IMR-90 (cell line): ENCODE data around the gene PCNP. TPM values are rescaled to one million over a fixed set of nuclear protein-coding genes. Genes with fewer than 3 reads are reported as not detected.

Source experiments
- ATAC-seq: fragments of 200-7000 bp; cut with Tn5 transposase; 2 replicates; pipeline ENCODE4 v1.9.1; 2020; ENCODE audit warnings: low read depth, mild to moderate bottlenecking, moderate library complexity
- BruUV-seq: library from RNA; stranded (reverse); fragments of 400-500 nt; replicated peaks from 2 replicates; lab custom pipeline; 2021; lab: Mats Ljungman, UMichigan
- CTCF ChIA-PET: fragments of 300-600 bp; formaldehyde crosslinking; extraction: SDS; loops from one replicate; lab custom pipeline; 2021; ENCODE audit warnings: antibody characterized with exemption; lab: Yijun Ruan, JAX
- POLR2A ChIA-PET: fragments of 300-600 bp; sonication (Branson Sonifier 250); formaldehyde crosslinking; loops from one replicate; lab custom pipeline; 2022; ENCODE audit warnings: antibody characterized with exemption; ENCODE audit not compliant: unreplicated experiment; lab: Charles Lee
- DNase-seq: peaks from one replicate; pipeline ENCODE4 v3.0.0; 2013
- H2AFZ ChIP-seq: replicated peaks from 2 replicates; pipeline ENCODE3; 2013; ENCODE audit warnings: low read length, mild to moderate bottlenecking; ENCODE audit not compliant: poor library complexity
- H2AK5ac ChIP-seq: 2 replicates; pipeline ENCODE4 v1.6.1; 2013; ENCODE audit warnings: low read depth, low read length, inconsistent platforms
- H2AK9ac ChIP-seq: replicated peaks from 2 replicates; pipeline ENCODE3; 2013; ENCODE audit warnings: mild to moderate bottlenecking, low read depth, low read length, moderate library complexity; ENCODE audit not compliant: poor library complexity
- H2BK120ac ChIP-seq: 2 replicates; pipeline ENCODE4 v1.6.1; 2013; ENCODE audit warnings: low read depth, low read length, inconsistent platforms
- H2BK15ac ChIP-seq: 3 replicates; pipeline ENCODE4 v1.6.1; 2013; ENCODE audit warnings: low read depth, low read length, inconsistent platforms
- H2BK20ac ChIP-seq: 2 replicates; pipeline ENCODE4 v1.6.1; 2013; ENCODE audit warnings: low read depth, mild to moderate bottlenecking, inconsistent platforms, low read length, moderate library complexity
- H2BK5ac ChIP-seq: 2 replicates; pipeline ENCODE4 v1.6.1; 2013; ENCODE audit warnings: mild to moderate bottlenecking, low read depth, low read length, inconsistent platforms; ENCODE audit not compliant: poor library complexity, severe bottlenecking
- H3K14ac ChIP-seq: replicated peaks from 2 replicates; pipeline ENCODE4 v1.6.1; 2013; ENCODE audit warnings: low read depth, low read length, inconsistent platforms
- H3K18ac ChIP-seq: 2 replicates; pipeline ENCODE4 v1.6.1; 2013; ENCODE audit warnings: low read depth, low read length, control low read depth
- H3K23ac ChIP-seq: 2 replicates; pipeline ENCODE4 v1.6.1; 2013; ENCODE audit warnings: low read depth, low read length, inconsistent platforms
- H3K27ac ChIP-seq: 2 replicates; pipeline ENCODE4 v1.5.1; 2013; ENCODE audit warnings: mild to moderate bottlenecking, control low read depth, low read length; ENCODE audit not compliant: insufficient read depth
- H3K27me3 ChIP-seq: 2 replicates; pipeline ENCODE4 v1.6.1; 2013; ENCODE audit warnings: low read length; ENCODE audit not compliant: control insufficient read depth, insufficient read depth
- H3K36me3 ChIP-seq: 2 replicates; pipeline ENCODE4 v1.6.1; 2013; ENCODE audit warnings: low read length, mixed read lengths; ENCODE audit not compliant: control insufficient read depth, insufficient read depth
- H3K4ac ChIP-seq: 2 replicates; pipeline ENCODE4 v1.6.1; 2013; ENCODE audit warnings: low read depth, low read length, inconsistent platforms
- H3K4me1 ChIP-seq: 2 replicates; pipeline ENCODE4 v1.6.1; 2013; ENCODE audit warnings: low read length, mixed read lengths; ENCODE audit not compliant: control insufficient read depth, insufficient read depth
- H3K4me2 ChIP-seq: 2 replicates; pipeline ENCODE4 v1.6.1; 2013; ENCODE audit warnings: low read depth, mild to moderate bottlenecking, control low read depth, low read length, moderate library complexity
- H3K4me3 ChIP-seq: 2 replicates; pipeline ENCODE4 v1.5.1; 2013; ENCODE audit warnings: low read depth, mild to moderate bottlenecking, control low read depth, low read length, moderate library complexity; ENCODE audit not compliant: insufficient read depth
- H3K56ac ChIP-seq: 2 replicates; pipeline ENCODE4 v1.6.1; 2013; ENCODE audit warnings: low read length, inconsistent platforms; ENCODE audit not compliant: insufficient read depth; ENCODE audit errors: extremely low read depth
- H3K79me1 ChIP-seq, 2 experiments: 2 replicates each; pipeline ENCODE4 v1.6.1; 2013; ENCODE audit warnings: low read length in 2 of 2, inconsistent platforms in 1 of 2, low read depth in 1 of 2
- H3K9ac ChIP-seq: 2 replicates; pipeline ENCODE4 v1.6.1; 2013; ENCODE audit warnings: low read depth, low read length, control low read depth
- H3K9me1 ChIP-seq: 2 replicates; pipeline ENCODE4 v1.6.1; 2013; ENCODE audit warnings: low read length, inconsistent platforms; ENCODE audit not compliant: insufficient read depth
- H3K9me3 ChIP-seq: 2 replicates; pipeline ENCODE4 v1.6.1; 2013; ENCODE audit warnings: low read length; ENCODE audit not compliant: control insufficient read depth, insufficient read depth
- H4K20me1 ChIP-seq: 2 replicates; pipeline ENCODE4 v1.6.1; 2013; ENCODE audit warnings: low read length, inconsistent platforms; ENCODE audit not compliant: insufficient read depth
- H4K5ac ChIP-seq: 2 replicates; pipeline ENCODE4 v1.6.1; 2013; ENCODE audit warnings: mild to moderate bottlenecking, low read depth, low read length, control low read depth
- H4K8ac ChIP-seq, 2 experiments: 2 replicates each; pipeline ENCODE4 v1.6.1; 2013; ENCODE audit warnings: low read depth in 2 of 2, low read length in 2 of 2, control low read depth in 1 of 2, inconsistent platforms in 1 of 2
- H4K91ac ChIP-seq: 2 replicates; pipeline ENCODE4 v1.6.1; 2013; ENCODE audit warnings: low read depth, low read length, inconsistent platforms; ENCODE audit not compliant: insufficient read depth
- BHLHE40 ChIP-seq: fragments of 150-350 bp; IDR thresholded peaks from 2 replicates; pipeline ENCODE4 v1.6.1; 2016; ENCODE audit warnings: mild to moderate bottlenecking, low read depth, low read length
- CEBPB ChIP-seq: IDR thresholded peaks from 2 replicates; pipeline ENCODE4 v1.6.1; 2012; ENCODE audit warnings: low read depth, low read length, improper control_type of control experiment
- CHD1 ChIP-seq: IDR thresholded peaks from 2 replicates; pipeline ENCODE4 v1.6.1; 2012; ENCODE audit warnings: low read depth, low read length, improper control_type of control experiment
- CTCF ChIP-seq: conservative IDR thresholded peaks from 2 replicates; pipeline ENCODE4 v1.5.1; 2012; ENCODE audit warnings: mild to moderate bottlenecking, low read depth, low read length, improper control_type of control experiment
- FOS ChIP-seq: fragments of 150-350 bp; IDR thresholded peaks from 2 replicates; pipeline ENCODE4 v1.6.1; 2016; ENCODE audit warnings: low read depth, low read length
- MAFK ChIP-seq: IDR thresholded peaks from 2 replicates; pipeline ENCODE4 v1.6.1; 2012; ENCODE audit warnings: low read depth, low read length, improper control_type of control experiment
- RAD21 ChIP-seq: IDR thresholded peaks from 2 replicates; pipeline ENCODE4 v1.6.1; 2012; ENCODE audit warnings: low read length, improper control_type of control experiment
- USF2 ChIP-seq: fragments of 150-350 bp; IDR thresholded peaks from 2 replicates; pipeline ENCODE4 v1.6.1; 2017; ENCODE audit warnings: mild to moderate bottlenecking, antibody characterized with exemption, low read length, low read depth
- WGBS, 2 experiments: methylation state at CpG; one replicate each; pipeline versions ENCODE4 v1.1.5 to v1.1.7; 2013; ENCODE audit warnings: missing lambda C conversion rate in 2 of 2; ENCODE audit not compliant: insufficient read length in 1 of 2; ENCODE audit errors: extremely low coverage in 2 of 2; 5-methylcytosine and 5-hydroxymethylcytosine counted together
- dilution Hi-C: fragments of 300-500 bp; cut with HindIII; formaldehyde crosslinking; loops from one replicate; pipeline ENCODE4 v1.14.3; 2018; ENCODE audit warnings: low sequenced_read_pairs; ENCODE audit not compliant: unreplicated experiment
- in situ Hi-C: fragments of 300-500 bp; cut with MboI; formaldehyde crosslinking; loops from 3 replicates; pipeline ENCODE4 v1.14.3; 2019; ENCODE audit warnings: low sequenced_read_pairs, inconsistent platforms, mixed read lengths
- intact Hi-C: fragments of 100-400 bp; cut with micrococcal nuclease; formaldehyde crosslinking; loops from 2 replicates; pipeline ENCODE4 v1.10.0; 2022
- polyA plus RNA-seq, 3 experiments: library from polyadenylated mRNA; depleted of rRNA; stranded (reverse); fragments of >200 nt; gene quantifications; 2 replicates each; pipeline ENCODE4 v1.2.3, GENCODE V29; 2012; ENCODE audit warnings: low replicate concordance in 1 of 3
- total RNA-seq: library from RNA; depleted of rRNA; stranded (reverse); fragments of >200 nt; gene quantifications from 2 replicates; pipeline ENCODE4 v1.2.3, GENCODE V29; 2012

Gene PCNP
- total and polyA plus RNA-seq, 2 of the 4 experiments (the other 2 are of a cell fraction): 34.6 to 53.2 TPM

GRCh38 chr3:101635954-101636798, 62.2 kb downstream of the PCNP start:
- H3K14ac ChIP-seq: no peak overlapping the region
- CTCF ChIA-PET: interaction anchor here (0.6 kb wide), 1 partner anchor 277 kb away, joined by 3 read pairs; no protein-coding TSS in a partner anchor
- H4K20me1 ChIP-seq: no peaks in the 10 kb centered on the region
- no TSS peak for BruUV-seq
- H2BK120ac ChIP-seq: no peak overlapping the region
- TF ChIP-seq BHLHE40: no peak
- no peak for TF ChIP-seq USF2
- peak; percentile 50 for TF ChIP-seq RAD21
- no peak for TF ChIP-seq MAFK
- peak; percentile 62 for TF ChIP-seq CTCF
- no peak for TF ChIP-seq CEBPB
- TF ChIP-seq FOS: no peak
- TF ChIP-seq CHD1: no peak
- H3K18ac ChIP-seq: no peak overlapping the region
- no peaks in the 10 kb centered on the region for H3K36me3 ChIP-seq
- no peak overlapping the region for H3K27ac ChIP-seq
- H3K27me3 ChIP-seq: peaks cover 5% of the 10 kb centered on the region; the same call in 1 of the 2 replicates
- no peak overlapping the region for H3K4me3 ChIP-seq
- POLR2A ChIA-PET: no interaction called here
- no peaks in the 10 kb centered on the region for H3K79me1 ChIP-seq
- in situ Hi-C loops (no loop called here), dilution Hi-C loops (no loop called here), intact Hi-C loops (loop anchor here (5.0 kb wide), 1 partner anchor 64 kb away; the partner anchor contains the start of gene PCNP)
- H4K91ac ChIP-seq: no peak overlapping the region
- no peak overlapping the region for H3K4ac ChIP-seq
- no peak overlapping the region for H2AK9ac ChIP-seq
- H4K8ac ChIP-seq: no peak overlapping the region
- peak overlapping the region; percentile 44; the same call in 1 of the 2 replicates for H3K4me2 ChIP-seq
- no peak overlapping the region for H3K56ac ChIP-seq
- H3K23ac ChIP-seq: no peak overlapping the region
- no peak overlapping the region for H2BK5ac ChIP-seq
- no peak overlapping the region for H2BK20ac ChIP-seq
- H2AFZ ChIP-seq: peak overlapping the region; percentile 68
- ATAC-seq (peak; percentile 97), DNase-seq (peak; percentile 20)
- 42% methylated on average over 8 of the region's 18 CpGs; no CpG with 5 or more reads in 1 of the 2 experiments for WGBS, 2 experiments
- H3K9me3 ChIP-seq: no peaks in the 10 kb centered on the region
- no peak overlapping the region for H2AK5ac ChIP-seq
- no peaks in the 10 kb centered on the region for H3K9me1 ChIP-seq
- H4K5ac ChIP-seq: no peak overlapping the region
- H3K4me1 ChIP-seq: no peaks in the 10 kb centered on the region
- H2BK15ac ChIP-seq: no peak overlapping the region
- no peak overlapping the region for H3K9ac ChIP-seq
